Measurements from ENCODE around the gene PDE6C.

PDE6C gene

DNA sequence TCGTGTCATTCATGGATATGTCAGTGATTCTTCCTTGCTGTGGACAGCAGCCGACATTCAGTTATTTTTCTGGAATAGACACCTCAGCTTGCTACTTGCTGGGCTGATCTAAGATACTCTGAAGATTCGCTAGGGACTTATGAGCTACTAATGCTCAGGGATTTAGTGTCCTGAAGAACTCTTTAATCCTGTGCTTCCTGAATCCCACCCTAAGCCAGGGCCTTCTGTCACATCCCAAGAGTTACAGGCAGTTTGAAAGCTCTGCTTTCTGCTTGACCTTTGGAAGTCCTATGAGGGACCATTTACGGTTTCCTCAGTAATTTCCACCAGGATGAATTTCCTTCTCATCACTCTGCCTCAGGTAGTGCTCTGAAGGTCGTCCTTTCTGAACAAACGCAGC lies at the start of gene PDE6C:
PDE6C (plus strand) TSS at position 227 of the 400 bp plus-strand sequence. CDS start 189 bp downstream, outside the sequence.
- Histone ChIP-seq H3K27ac (ENCODE audit: poor library complexity, severe bottlenecking) (no peak within 1 kb of the TSS), H3K4me3 (ENCODE audit: severe bottlenecking) (no peak within 1 kb of the TSS), H3K9me3 (ENCODE audit: severe bottlenecking) (no peaks in the 10 kb centered on the region), H3K27me3 (ENCODE audit: insufficient read depth, poor library complexity, severe bottlenecking) (no peaks in the 10 kb centered on the region), H3K36me3 (ENCODE audit: low read depth) (no peaks in the 10 kb centered on the region), H3K4me1 (ENCODE audit: insufficient read depth, poor library complexity, severe bottlenecking) (no peaks in the 10 kb centered on the region)
- ATAC-seq (ENCODE audit: low read depth) (no peak), DNase-seq (ENCODE audit: low spot score) (no peak)
- TF ChIP-seq, protein P1, sequence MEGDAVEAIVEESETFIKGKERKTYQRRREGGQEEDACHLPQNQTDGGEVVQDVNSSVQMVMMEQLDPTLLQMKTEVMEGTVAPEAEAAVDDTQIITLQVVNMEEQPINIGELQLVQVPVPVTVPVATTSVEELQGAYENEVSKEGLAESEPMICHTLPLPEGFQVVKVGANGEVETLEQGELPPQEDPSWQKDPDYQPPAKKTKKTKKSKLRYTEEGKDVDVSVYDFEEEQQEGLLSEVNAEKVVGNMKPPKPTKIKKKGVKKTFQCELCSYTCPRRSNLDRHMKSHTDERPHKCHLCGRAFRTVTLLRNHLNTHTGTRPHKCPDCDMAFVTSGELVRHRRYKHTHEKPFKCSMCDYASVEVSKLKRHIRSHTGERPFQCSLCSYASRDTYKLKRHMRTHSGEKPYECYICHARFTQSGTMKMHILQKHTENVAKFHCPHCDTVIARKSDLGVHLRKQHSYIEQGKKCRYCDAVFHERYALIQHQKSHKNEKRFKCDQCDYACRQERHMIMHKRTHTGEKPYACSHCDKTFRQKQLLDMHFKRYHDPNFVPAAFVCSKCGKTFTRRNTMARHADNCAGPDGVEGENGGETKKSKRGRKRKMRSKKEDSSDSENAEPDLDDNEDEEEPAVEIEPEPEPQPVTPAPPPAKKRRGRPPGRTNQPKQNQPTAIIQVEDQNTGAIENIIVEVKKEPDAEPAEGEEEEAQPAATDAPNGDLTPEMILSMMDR (IDR thresholded peaks at IDR 0.05; ENCODE audit: poor library complexity, severe bottlenecking): no peak

DNA sequence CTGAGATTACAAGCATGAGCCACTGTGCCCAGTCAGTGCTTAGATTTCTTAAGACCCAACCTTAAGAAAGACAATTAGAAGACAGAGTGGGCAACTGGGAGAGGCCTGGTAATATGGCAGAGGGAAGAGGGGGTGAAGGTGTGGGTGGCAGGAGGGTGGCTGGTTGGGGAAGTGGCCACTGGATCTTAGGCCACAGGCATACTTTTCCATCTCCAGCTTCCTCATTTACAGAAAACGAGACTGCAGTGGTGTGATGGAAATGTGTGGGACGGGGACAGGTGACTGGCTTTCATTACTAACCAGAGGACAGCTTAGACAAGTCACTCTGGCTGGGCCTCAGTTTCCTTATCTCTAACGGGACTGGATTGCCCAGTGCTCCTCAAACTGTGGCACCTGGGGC lies 46.9 kb upstream of the PDE6C start:
- H3K27ac ChIP-seq (ENCODE audit: poor library complexity, severe bottlenecking): no peak overlapping the region
- no peaks in the 10 kb centered on the region for H3K36me3 ChIP-seq (ENCODE audit: low read depth)
- no peak overlapping the region for H3K4me3 ChIP-seq (ENCODE audit: severe bottlenecking)
- H3K4me1 ChIP-seq (ENCODE audit: insufficient read depth, poor library complexity, severe bottlenecking): no peaks in the 10 kb centered on the region
- peaks cover 42% of the 10 kb centered on the region for H3K27me3 ChIP-seq (ENCODE audit: insufficient read depth, poor library complexity, severe bottlenecking)
- no peak for ATAC-seq (ENCODE audit: low read depth)
- H3K9me3 ChIP-seq (ENCODE audit: severe bottlenecking): no peaks in the 10 kb centered on the region
- TF ChIP-seq, protein P1 (IDR thresholded peaks at IDR 0.05; ENCODE audit: poor library complexity, severe bottlenecking): no peak
- DNase-seq (ENCODE audit: low spot score): no peak

DNA sequence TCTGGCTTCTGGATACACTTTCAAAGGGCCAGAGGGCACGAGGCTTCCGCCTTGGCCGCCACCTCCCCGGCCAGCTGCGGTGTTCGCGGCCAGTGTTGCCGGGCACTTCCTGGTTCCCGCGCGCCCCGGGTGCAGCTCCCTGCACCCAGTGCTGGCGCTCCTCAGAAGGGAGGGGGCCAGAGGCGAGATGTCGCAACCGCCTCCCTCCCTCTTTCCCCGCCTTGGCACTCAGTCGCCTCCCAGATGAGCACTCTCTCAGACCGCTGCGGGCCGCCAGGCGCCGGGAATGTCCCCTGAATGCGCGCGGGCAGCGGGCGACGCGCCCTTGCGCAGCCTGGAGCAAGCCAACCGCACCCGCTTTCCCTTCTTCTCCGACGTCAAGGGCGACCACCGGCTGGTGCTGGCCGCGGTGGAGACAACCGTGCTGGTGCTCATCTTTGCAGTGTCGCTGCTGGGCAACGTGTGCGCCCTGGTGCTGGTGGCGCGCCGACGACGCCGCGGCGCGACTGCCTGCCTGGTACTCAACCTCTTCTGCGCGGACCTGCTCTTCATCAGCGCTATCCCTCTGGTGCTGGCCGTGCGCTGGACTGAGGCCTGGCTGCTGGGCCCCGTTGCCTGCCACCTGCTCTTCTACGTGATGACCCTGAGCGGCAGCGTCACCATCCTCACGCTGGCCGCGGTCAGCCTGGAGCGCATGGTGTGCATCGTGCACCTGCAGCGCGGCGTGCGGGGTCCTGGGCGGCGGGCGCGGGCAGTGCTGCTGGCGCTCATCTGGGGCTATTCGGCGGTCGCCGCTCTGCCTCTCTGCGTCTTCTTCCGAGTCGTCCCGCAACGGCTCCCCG lies 45.7 kb upstream of the PDE6C start, which contains the start of gene FFAR4:
FFAR4 (plus strand) TSS at position 231 of the 842 bp plus-strand sequence; CDS start at position 287, 56 bp downstream.
- no peak within 1 kb of the TSS for H3K27ac ChIP-seq (ENCODE audit: poor library complexity, severe bottlenecking)
- H3K27me3 ChIP-seq (ENCODE audit: insufficient read depth, poor library complexity, severe bottlenecking): peaks cover 42% of the 10 kb centered on the region
- DNase-seq (ENCODE audit: low spot score) (no peak), ATAC-seq (ENCODE audit: low read depth) (peak; percentile 47)
- H3K36me3 ChIP-seq (ENCODE audit: low read depth): no peaks in the 10 kb centered on the region
- TF ChIP-seq, protein P1 (IDR thresholded peaks at IDR 0.05; ENCODE audit: poor library complexity, severe bottlenecking): no peak
- peak within 1 kb of the TSS; percentile 11 for H3K4me3 ChIP-seq (ENCODE audit: severe bottlenecking)
- H3K9me3 ChIP-seq (ENCODE audit: severe bottlenecking): no peaks in the 10 kb centered on the region
- H3K4me1 ChIP-seq (ENCODE audit: insufficient read depth, poor library complexity, severe bottlenecking): no peaks in the 10 kb centered on the region

DNA sequence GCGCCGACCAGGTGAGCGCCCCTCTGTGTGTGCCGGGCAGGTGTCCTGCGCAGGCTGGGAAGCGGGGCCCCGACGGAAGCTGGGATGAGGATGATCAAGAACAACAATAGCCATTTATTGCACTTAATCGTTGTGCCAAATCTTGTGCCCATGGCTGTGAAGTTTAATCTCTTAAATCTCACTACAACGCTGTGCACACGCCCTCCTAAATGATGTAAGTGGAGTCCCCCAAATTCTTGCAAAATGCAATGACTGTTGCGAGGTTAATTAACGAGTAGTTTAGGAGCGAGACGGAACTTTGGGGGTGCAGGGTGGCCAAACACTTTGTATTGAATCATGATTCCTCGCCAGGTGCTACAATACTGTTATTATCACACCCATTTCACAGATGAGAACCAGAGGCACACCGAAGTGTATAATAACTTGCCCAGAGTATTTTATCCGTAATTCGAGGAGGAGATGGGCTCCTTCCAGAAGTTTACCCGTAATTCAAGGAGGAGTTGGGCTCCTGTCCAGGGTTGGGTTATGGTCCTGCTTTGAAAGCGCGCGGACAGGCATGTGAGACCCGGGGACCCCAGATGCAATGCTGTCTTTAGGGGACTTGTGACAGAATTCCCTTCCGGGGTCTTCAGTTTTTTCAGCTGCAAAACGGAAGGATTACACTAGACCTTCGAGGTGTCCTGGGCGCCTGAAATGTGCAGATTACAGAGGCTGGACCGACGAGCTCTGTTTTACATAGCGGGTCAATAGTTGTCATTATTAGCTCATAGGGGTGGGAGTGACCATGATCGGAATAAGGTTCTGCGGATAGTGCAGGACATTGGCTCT lies 44.8 kb upstream of the PDE6C start:
- Histone ChIP-seq H3K27ac (ENCODE audit: poor library complexity, severe bottlenecking) (no peak overlapping the region), H3K4me3 (ENCODE audit: severe bottlenecking) (no peak overlapping the region), H3K4me1 (ENCODE audit: insufficient read depth, poor library complexity, severe bottlenecking) (no peaks in the 10 kb centered on the region), H3K36me3 (ENCODE audit: low read depth) (no peaks in the 10 kb centered on the region), H3K9me3 (ENCODE audit: severe bottlenecking) (no peaks in the 10 kb centered on the region), H3K27me3 (ENCODE audit: insufficient read depth, poor library complexity, severe bottlenecking) (peaks cover 42% of the 10 kb centered on the region)
- DNase-seq (ENCODE audit: low spot score): no peak
- ATAC-seq (ENCODE audit: low read depth): no peak
- TF ChIP-seq, protein P1 (IDR thresholded peaks at IDR 0.05; ENCODE audit: poor library complexity, severe bottlenecking): no peak
